MG63 (cell line): ENCODE data around the gene SLCO4A1. TPM values are rescaled to one million over a fixed set of nuclear protein-coding genes. Genes with fewer than 3 reads are reported as not detected.
A peak's percentile ranks its signal among the peaks of the same experiment; 100 is the strongest.

ENCODE experiments used
- DNase-seq: peaks from one replicate; pipeline ENCODE4 v3.0.0-alpha.2; 2020
- H3K27me3 ChIP-seq: fragments of 250-450 bp; sonication (Bioruptor Pico); 2 replicates; pipeline ENCODE4 v1.5.1; 2020; ENCODE audit warnings: mild to moderate bottlenecking, moderate library complexity
- H3K36me3 ChIP-seq: fragments of 250-450 bp; sonication (Bioruptor Pico); 2 replicates; pipeline ENCODE4 v1.5.1; 2020; ENCODE audit warnings: mild to moderate bottlenecking, moderate library complexity
- H3K4me3 ChIP-seq: fragments of 250-450 bp; sonication (Bioruptor Pico); 2 replicates; pipeline ENCODE4 v1.5.1; 2020; ENCODE audit warnings: mild to moderate bottlenecking, moderate library complexity
- H3K9me3 ChIP-seq: fragments of 250-450 bp; sonication (Bioruptor Pico); 2 replicates; pipeline ENCODE4 v1.5.1; 2020; ENCODE audit warnings: mild to moderate bottlenecking, moderate library complexity
- total RNA-seq: library from RNA; depleted of rRNA; stranded (reverse); fragments of >200 nt; shearing (Covaris generic); gene quantifications from 2 replicates; pipeline ENCODE4 v1.2.3, GENCODE V29; 2014; ENCODE audit warnings: low replicate concordance

Gene SLCO4A1
- total RNA-seq, 1 experiment from 2014 or later = 23.0 TPM

- peaks cover 47% of the 10 kb centered on the region for H3K36me3 ChIP-seq
- peak; percentile 99 for DNase-seq
- H3K27me3 ChIP-seq = no peaks in the 10 kb centered on the region
- no peaks in the 10 kb centered on the region for H3K9me3 ChIP-seq
- peak overlapping the region; percentile 28 for H3K4me3 ChIP-seq
These were observed 10.0 kb downstream of the SLCO4A1 start for GRCh38 chr20:62652041-62652893.

- no peak overlapping the region; the same call in 1 of the 2 replicates for H3K4me3 ChIP-seq
- H3K9me3 ChIP-seq = no peaks in the 10 kb centered on the region
These were observed 10.6 kb downstream of the SLCO4A1 start for GRCh38 chr20:62652894-62653305.

GRCh38 chr20:62653373-62653772 lies 11.1 kb downstream of the SLCO4A1 start:
- Histone ChIP-seq H3K4me3 (no peak overlapping the region), H3K36me3 (peaks cover 50% of the 10 kb centered on the region), H3K27me3 (no peaks in the 10 kb centered on the region), H3K9me3 (no peaks in the 10 kb centered on the region)
- DNase-seq = no peak

More at GRCh38 chr20:62652894-62653305, 10.6 kb downstream of the SLCO4A1 start:
- Histone ChIP-seq H3K27me3 (no peaks in the 10 kb centered on the region), H3K36me3 (peaks cover 50% of the 10 kb centered on the region)
- no peak for DNase-seq

GRCh38 chr20:62653951-62654685 lies 11.8 kb downstream of the SLCO4A1 start:
- Histone ChIP-seq H3K4me3 (no peak overlapping the region), H3K9me3 (no peaks in the 10 kb centered on the region), H3K36me3 (peaks cover 45% of the 10 kb centered on the region), H3K27me3 (no peaks in the 10 kb centered on the region)
- DNase-seq = no peak

- Histone ChIP-seq H3K36me3 (peaks cover 44% of the 10 kb centered on the region), H3K4me3 (no peak overlapping the region), H3K27me3 (no peaks in the 10 kb centered on the region), H3K9me3 (no peaks in the 10 kb centered on the region)
- DNase-seq = no peak
These were observed 13.2 kb downstream of the SLCO4A1 start for GRCh38 chr20:62655282-62656196.

GRCh38 chr20:62656197-62656918 lies 14.1 kb downstream of the SLCO4A1 start:
- DNase-seq = no peak
- Histone ChIP-seq H3K36me3 (peaks cover 43% of the 10 kb centered on the region), H3K9me3 (no peaks in the 10 kb centered on the region), H3K4me3 (no peak overlapping the region), H3K27me3 (no peaks in the 10 kb centered on the region)

GRCh38 chr20:62656919-62657588 lies 14.8 kb downstream of the SLCO4A1 start:
- Histone ChIP-seq H3K4me3 (no peak overlapping the region), H3K9me3 (no peaks in the 10 kb centered on the region), H3K27me3 (no peaks in the 10 kb centered on the region), H3K36me3 (peaks cover 43% of the 10 kb centered on the region)
- DNase-seq = no peak

- no peaks in the 10 kb centered on the region for H3K9me3 ChIP-seq
- H3K27me3 ChIP-seq = no peaks in the 10 kb centered on the region
- H3K4me3 ChIP-seq = no peak overlapping the region
- H3K36me3 ChIP-seq = peaks cover 42% of the 10 kb centered on the region
- DNase-seq = no peak
These were observed 15.3 kb downstream of the SLCO4A1 start for GRCh38 chr20:62657589-62657942.

- Histone ChIP-seq H3K36me3 (peaks cover 38% of the 10 kb centered on the region), H3K27me3 (no peaks in the 10 kb centered on the region), H3K9me3 (no peaks in the 10 kb centered on the region), H3K4me3 (no peak overlapping the region)
- DNase-seq = no peak
These were observed 15.7 kb downstream of the SLCO4A1 start for GRCh38 chr20:62657956-62658355.

GRCh38 chr20:62658593-62659178 lies 16.4 kb downstream of the SLCO4A1 start:
- Histone ChIP-seq H3K36me3 (peaks cover 31% of the 10 kb centered on the region), H3K9me3 (no peaks in the 10 kb centered on the region), H3K4me3 (no peak overlapping the region), H3K27me3 (no peaks in the 10 kb centered on the region)
- no peak for DNase-seq

- Histone ChIP-seq H3K27me3 (no peaks in the 10 kb centered on the region), H3K36me3 (peaks cover 24% of the 10 kb centered on the region), H3K9me3 (no peaks in the 10 kb centered on the region), H3K4me3 (no peak overlapping the region)
- no peak for DNase-seq
These were observed 17.4 kb downstream of the SLCO4A1 start for GRCh38 chr20:62659488-62660239.

- H3K27me3 ChIP-seq = no peaks in the 10 kb centered on the region
- no peak for DNase-seq
- H3K36me3 ChIP-seq = peaks cover 26% of the 10 kb centered on the region
- H3K9me3 ChIP-seq = no peaks in the 10 kb centered on the region
- no peak overlapping the region for H3K4me3 ChIP-seq
These were observed 17.9 kb downstream of the SLCO4A1 start for GRCh38 chr20:62660240-62660615.

GRCh38 chr20:62660768-62661167 lies 18.5 kb downstream of the SLCO4A1 start:
- peaks cover 29% of the 10 kb centered on the region for H3K36me3 ChIP-seq
- no peak for DNase-seq
- no peak overlapping the region for H3K4me3 ChIP-seq
- H3K27me3 ChIP-seq = no peaks in the 10 kb centered on the region
- no peaks in the 10 kb centered on the region for H3K9me3 ChIP-seq

GRCh38 chr20:62661647-62662046 lies 19.3 kb downstream of the SLCO4A1 start:
- H3K4me3 ChIP-seq = no peak overlapping the region
- H3K27me3 ChIP-seq = no peaks in the 10 kb centered on the region
- peaks cover 29% of the 10 kb centered on the region for H3K36me3 ChIP-seq
- H3K9me3 ChIP-seq = no peaks in the 10 kb centered on the region
- DNase-seq = no peak

- H3K4me3 ChIP-seq = no peak overlapping the region
- DNase-seq = no peak
- no peaks in the 10 kb centered on the region for H3K27me3 ChIP-seq
- no peaks in the 10 kb centered on the region for H3K9me3 ChIP-seq
- H3K36me3 ChIP-seq = peaks cover 31% of the 10 kb centered on the region
These were observed 20.1 kb downstream of the SLCO4A1 start for GRCh38 chr20:62662422-62662821.
